Prostate gland (tissue), 2 donors: ENCODE data around the gene CDK11B.

Source experiments
- POLR2A ChIP-seq: fragments of 450-650 bp; IDR thresholded peaks from one replicate; pipeline ENCODE4 v1.6.1; 2016; ENCODE audit warnings: antibody characterized with exemption, mild to moderate bottlenecking
- TF ChIP-seq, protein P1 (sequence below), 4 experiments: fragments of 200-600 bp in 2 of 4; fragments of 450-650 bp in 2 of 4; sonication (generic) in 2 of 4; IDR thresholded peaks; 1 replicate in 3 of 4; 2 replicates in 1 of 4; pipeline ENCODE4 v1.5.1; 2016 to 2019; ENCODE audit warnings: antibody characterized with exemption in 4 of 4, mild to moderate bottlenecking in 2 of 4, moderate library complexity in 2 of 4

DNA sequence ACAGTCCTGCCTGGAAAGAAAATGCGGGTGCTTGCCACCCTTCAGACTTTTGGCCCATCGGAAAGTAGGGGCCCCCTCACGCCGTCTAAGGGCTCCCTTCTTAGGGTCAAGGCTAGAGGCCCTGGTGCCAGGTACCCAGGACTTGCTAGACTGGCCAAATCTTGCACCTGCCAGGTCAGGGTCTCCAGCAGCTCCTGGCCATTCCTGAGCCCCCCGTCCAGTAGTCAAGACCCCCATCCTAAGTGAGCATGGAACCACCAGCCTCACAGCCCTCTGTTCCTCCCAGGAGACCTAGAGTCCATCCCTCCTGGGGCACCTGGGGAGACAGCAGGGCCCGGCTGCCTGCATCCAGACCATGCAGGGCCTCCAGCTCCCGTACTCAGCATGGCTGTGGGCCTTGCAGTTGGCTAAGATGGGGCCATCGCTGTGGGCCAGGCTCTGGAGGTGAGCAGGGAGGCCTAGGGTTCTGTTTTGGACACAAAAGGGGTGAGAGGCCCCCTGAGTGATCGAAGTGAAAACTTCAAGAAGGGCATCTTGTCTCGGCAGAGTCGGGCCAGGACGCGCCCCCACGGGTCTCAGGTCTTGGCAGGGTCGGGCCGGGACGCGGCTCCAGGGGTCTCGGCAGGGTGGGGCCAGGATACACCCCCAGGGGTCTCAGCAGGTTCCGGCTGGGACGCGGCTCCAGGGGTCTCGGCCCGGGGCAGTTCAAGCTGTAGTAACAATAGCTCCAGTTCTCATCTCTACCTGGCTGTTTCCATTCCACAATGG lies 64.8 kb downstream of the CDK11B start:
- TF ChIP-seq, protein P1, sequence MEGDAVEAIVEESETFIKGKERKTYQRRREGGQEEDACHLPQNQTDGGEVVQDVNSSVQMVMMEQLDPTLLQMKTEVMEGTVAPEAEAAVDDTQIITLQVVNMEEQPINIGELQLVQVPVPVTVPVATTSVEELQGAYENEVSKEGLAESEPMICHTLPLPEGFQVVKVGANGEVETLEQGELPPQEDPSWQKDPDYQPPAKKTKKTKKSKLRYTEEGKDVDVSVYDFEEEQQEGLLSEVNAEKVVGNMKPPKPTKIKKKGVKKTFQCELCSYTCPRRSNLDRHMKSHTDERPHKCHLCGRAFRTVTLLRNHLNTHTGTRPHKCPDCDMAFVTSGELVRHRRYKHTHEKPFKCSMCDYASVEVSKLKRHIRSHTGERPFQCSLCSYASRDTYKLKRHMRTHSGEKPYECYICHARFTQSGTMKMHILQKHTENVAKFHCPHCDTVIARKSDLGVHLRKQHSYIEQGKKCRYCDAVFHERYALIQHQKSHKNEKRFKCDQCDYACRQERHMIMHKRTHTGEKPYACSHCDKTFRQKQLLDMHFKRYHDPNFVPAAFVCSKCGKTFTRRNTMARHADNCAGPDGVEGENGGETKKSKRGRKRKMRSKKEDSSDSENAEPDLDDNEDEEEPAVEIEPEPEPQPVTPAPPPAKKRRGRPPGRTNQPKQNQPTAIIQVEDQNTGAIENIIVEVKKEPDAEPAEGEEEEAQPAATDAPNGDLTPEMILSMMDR (IDR thresholded peaks at IDR 0.05), result no peak
- TF ChIP-seq POLR2A, result no peak
